CD14-positive monocyte (primary cell): Measurements from ENCODE around the gene PODXL. TPM values are rescaled to one million over a fixed set of nuclear protein-coding genes. Genes with fewer than 3 reads are reported as not detected.

Experiments used
- DNase-seq, 3 donors: peaks; one replicate each; pipeline ENCODE4 v3.0.0-alpha.2; 2011 to 2022
- H2AFZ ChIP-seq: 2 replicates; pipeline ENCODE4 v1.6.0; 2012; ENCODE audit warnings: mild to moderate bottlenecking, low read depth, low read length, inconsistent platforms; ENCODE audit not compliant: insufficient read depth, poor library complexity, severe bottlenecking
- H3K27ac ChIP-seq, 2 donors: 1 replicate in 1 of 2; 2 replicates in 1 of 2; pipeline ENCODE4 v1.5.1; 2012 to 2013; ENCODE audit warnings: low read length in 2 of 2, control low read depth in 1 of 2, inconsistent platforms in 1 of 2, low read depth in 1 of 2, mild to moderate bottlenecking in 1 of 2
- H3K27me3 ChIP-seq, 2 donors: one replicate each; pipeline versions ENCODE4 v1.6.0 to v1.6.1; 2011 to 2013; ENCODE audit warnings: low read length in 2 of 2; ENCODE audit not compliant: control insufficient read depth in 2 of 2, insufficient read depth in 2 of 2
- H3K36me3 ChIP-seq, 2 donors: replicated peaks in 1 of 2; 1 replicate in 1 of 2; 2 replicates in 1 of 2; pipeline versions ENCODE4 v1.5.1 to v1.6.1; 2012 to 2013; ENCODE audit warnings: low read length in 2 of 2, control low read depth in 1 of 2, inconsistent platforms in 1 of 2, mild to moderate bottlenecking in 1 of 2; ENCODE audit not compliant: insufficient read depth in 2 of 2, control insufficient read depth in 1 of 2
- H3K4me1 ChIP-seq, 2 donors: 1 replicate in 1 of 2; 2 replicates in 1 of 2; pipeline versions ENCODE4 v1.5.1 to v1.6.1; 2012 to 2013; ENCODE audit warnings: low read length in 2 of 2, control low read depth in 1 of 2, inconsistent platforms in 1 of 2, mild to moderate bottlenecking in 1 of 2, moderate library complexity in 1 of 2; ENCODE audit not compliant: insufficient read depth in 2 of 2, control insufficient read depth in 1 of 2
- H3K4me2 ChIP-seq: replicated peaks from 2 replicates; pipeline ENCODE3; 2012; ENCODE audit warnings: low read length, moderate library complexity, mild to moderate bottlenecking; ENCODE audit not compliant: poor library complexity, severe bottlenecking; ENCODE audit errors: extremely low read depth
- H3K4me3 ChIP-seq, 3 experiments: fragments of 200-600 bp in 1 of 3; sonication (generic) in 1 of 3; replicated peaks in 1 of 3; 1 replicate in 2 of 3; 2 replicates in 1 of 3; pipeline ENCODE4 v1.5.1; 2011 to 2013; ENCODE audit warnings: low read length in 3 of 3, mild to moderate bottlenecking in 3 of 3, control low read depth in 2 of 3, low read depth in 2 of 3, inconsistent platforms in 1 of 3, moderate library complexity in 1 of 3
- H3K79me2 ChIP-seq: 2 replicates; pipeline ENCODE4 v1.6.0; 2012; ENCODE audit warnings: mild to moderate bottlenecking, control low read depth, inconsistent platforms, low read length, moderate library complexity; ENCODE audit not compliant: insufficient read depth
- H3K9ac ChIP-seq: 2 replicates; pipeline ENCODE4 v1.6.0; 2017; ENCODE audit warnings: low read length, mild to moderate bottlenecking; ENCODE audit not compliant: insufficient read depth, poor library complexity, severe bottlenecking
- H3K9me3 ChIP-seq, 2 donors: replicated peaks in 1 of 2; 1 replicate in 1 of 2; 2 replicates in 1 of 2; pipeline versions ENCODE4 v1.5.1 to v1.6.1; 2012 to 2013; ENCODE audit warnings: low read length in 2 of 2, control low read depth in 1 of 2; ENCODE audit not compliant: control insufficient read depth in 1 of 2, insufficient read depth in 1 of 2
- H4K20me1 ChIP-seq: 2 replicates; pipeline ENCODE4 v1.6.0; 2012; ENCODE audit warnings: mild to moderate bottlenecking, low read length, control low read depth, moderate library complexity; ENCODE audit not compliant: insufficient read depth
- H3K27ac Mint-ChIP-seq, 7 donors: one replicate each; pipeline ENCODE4 v1.8.0; 2020; ENCODE audit warnings: mild to moderate bottlenecking in 7 of 7, mixed read lengths in 7 of 7, moderate library complexity in 6 of 7, inconsistent platforms in 2 of 7
- H3K27me3 Mint-ChIP-seq, 3 donors: one replicate each; pipeline ENCODE4 v1.8.0; 2021 to 2022; ENCODE audit warnings: low read depth in 3 of 3, mild to moderate bottlenecking in 3 of 3, mixed read lengths in 3 of 3, moderate library complexity in 3 of 3, inconsistent platforms in 1 of 3
- H3K36me3 Mint-ChIP-seq, 2 donors: one replicate each; pipeline ENCODE4 v1.8.0; 2020; ENCODE audit warnings: mixed read lengths in 2 of 2, inconsistent platforms in 1 of 2, mild to moderate bottlenecking in 1 of 2
- H3K4me1 Mint-ChIP-seq: one replicate; pipeline ENCODE4 v1.8.0; 2020; ENCODE audit warnings: mild to moderate bottlenecking, mixed read lengths
- H3K4me3 Mint-ChIP-seq, 2 donors: one replicate each; pipeline ENCODE4 v1.8.0; 2020; ENCODE audit warnings: mild to moderate bottlenecking in 2 of 2, mixed read lengths in 2 of 2, moderate library complexity in 1 of 2
- H3K9me3 Mint-ChIP-seq, 7 donors: one replicate each; pipeline ENCODE4 v1.8.0; 2020 to 2022; ENCODE audit warnings: mixed read lengths in 7 of 7, mild to moderate bottlenecking in 6 of 7, moderate library complexity in 6 of 7, inconsistent platforms in 2 of 7
- CTCF ChIP-seq: fragments of 200-600 bp; IDR thresholded peaks from one replicate; pipeline ENCODE4 v1.8.0; 2022; ENCODE audit warnings: antibody characterized with exemption, mild to moderate bottlenecking
- WGBS: methylation state at CpG from one replicate; pipeline ENCODE4 v1.1.5; 2013; ENCODE audit warnings: missing lambda C conversion rate; ENCODE audit not compliant: insufficient coverage; 5-methylcytosine and 5-hydroxymethylcytosine counted together
- intact Hi-C, 2 donors: fragments of 100-400 bp; cut with micrococcal nuclease; formaldehyde crosslinking; loops; one replicate each; pipeline versions ENCODE4 v1.15.0 to v1.15.1; 2023
- polyA plus RNA-seq, 3 donors: library from polyadenylated mRNA; depleted of rRNA in 1 of 3; unstranded in 2 of 3; stranded (reverse) in 1 of 3; fragments of 300-500 nt in 2 of 3; fragments of >200 nt in 1 of 3; fragmentation: Illumina TruSeq in 2 of 3; gene quantifications; 1 replicate in 2 of 3; 2 replicates in 1 of 3; pipeline ENCODE4 v1.2.3, GENCODE V29; 2012 to 2021

The PODXL gene
- polyA plus RNA-seq, 3 donors = 0.20 to 0.25 TPM; not detected in 1

- Histone ChIP-seq H4K20me1 (no peaks in the 10 kb centered on the region), H3K27ac (no peak overlapping the region)
- intact Hi-C loops = loop anchor here in 1 of 2 donors (10.0 kb wide), 1 partner anchor 155 kb away; no protein-coding TSS in a partner anchor
These were observed 56.6 kb downstream of the PODXL start for GRCh38 chr7:131499801-131500200.

GRCh38 chr7:131498237-131498885, 58.1 kb downstream of the PODXL start:
- Histone ChIP-seq H3K4me1 (no peaks in the 10 kb centered on the region), H3K36me3 (peaks cover 11 to 38% of the 10 kb centered on the region in 2 donors), H3K79me2 (no peaks in the 10 kb centered on the region), H3K9ac (no peak overlapping the region), H4K20me1 (no peaks in the 10 kb centered on the region), H3K4me3 (no peak overlapping the region), H2AFZ (no peak overlapping the region), H3K9me3 (no peaks in the 10 kb centered on the region), H3K27ac (no peak overlapping the region), H3K4me2 (no peak overlapping the region), H3K27me3 (no peaks in the 10 kb centered on the region)
- 100% methylated on average over 1 of the region's 4 CpGs for WGBS
- no peak for TF ChIP-seq CTCF
- Mint-ChIP-seq H3K4me1 (no peaks in the 10 kb centered on the region), H3K27me3 (peaks cover 0 to 2% (median 0%) of the 10 kb centered on the region in 3 donors), H3K36me3 (peaks cover 25 to 34% of the 10 kb centered on the region in 2 donors), H3K4me3 (no peak overlapping the region), H3K27ac (no peak overlapping the region), H3K9me3 (no peaks in the 10 kb centered on the region)
- intact Hi-C loops = no loop called here
- no peak for DNase-seq

More at GRCh38 chr7:131499801-131500200, 56.6 kb downstream of the PODXL start:
- Histone ChIP-seq H3K9me3 (no peaks in the 10 kb centered on the region), H3K4me1 (no peaks in the 10 kb centered on the region), H3K79me2 (no peaks in the 10 kb centered on the region), H3K27me3 (no peaks in the 10 kb centered on the region), H3K4me3 (no peak overlapping the region), H3K4me2 (no peak overlapping the region), H3K9ac (no peak overlapping the region), H3K36me3 (peaks cover 11 to 33% of the 10 kb centered on the region in 2 donors), H2AFZ (no peak overlapping the region)
- H3K27me3 Mint-ChIP-seq = peaks cover 0 to 2% (median 0%) of the 10 kb centered on the region in 3 donors
- no peaks in the 10 kb centered on the region for H3K9me3 Mint-ChIP-seq
- no peak overlapping the region for H3K4me3 Mint-ChIP-seq
- DNase-seq = no peak
- no peak overlapping the region for H3K27ac Mint-ChIP-seq
- no peaks in the 10 kb centered on the region for H3K4me1 Mint-ChIP-seq
- WGBS = 98% methylated on average over 4 of the region's 6 CpGs
- TF ChIP-seq CTCF = no peak
- peaks cover 25 to 26% of the 10 kb centered on the region in 2 donors for H3K36me3 Mint-ChIP-seq
